ENCODE measurements around the gene PRSS57. TPM values are rescaled to one million over a fixed set of nuclear protein-coding genes. Genes with fewer than 3 reads are reported as not detected.

PRSS57 gene
- total and polyA plus RNA-seq, 2 of the 13 experiments (the other 11 are each of a cell fraction or from before 2014, with no cell fraction given): 0.12 TPM; not detected in 1

DNA sequence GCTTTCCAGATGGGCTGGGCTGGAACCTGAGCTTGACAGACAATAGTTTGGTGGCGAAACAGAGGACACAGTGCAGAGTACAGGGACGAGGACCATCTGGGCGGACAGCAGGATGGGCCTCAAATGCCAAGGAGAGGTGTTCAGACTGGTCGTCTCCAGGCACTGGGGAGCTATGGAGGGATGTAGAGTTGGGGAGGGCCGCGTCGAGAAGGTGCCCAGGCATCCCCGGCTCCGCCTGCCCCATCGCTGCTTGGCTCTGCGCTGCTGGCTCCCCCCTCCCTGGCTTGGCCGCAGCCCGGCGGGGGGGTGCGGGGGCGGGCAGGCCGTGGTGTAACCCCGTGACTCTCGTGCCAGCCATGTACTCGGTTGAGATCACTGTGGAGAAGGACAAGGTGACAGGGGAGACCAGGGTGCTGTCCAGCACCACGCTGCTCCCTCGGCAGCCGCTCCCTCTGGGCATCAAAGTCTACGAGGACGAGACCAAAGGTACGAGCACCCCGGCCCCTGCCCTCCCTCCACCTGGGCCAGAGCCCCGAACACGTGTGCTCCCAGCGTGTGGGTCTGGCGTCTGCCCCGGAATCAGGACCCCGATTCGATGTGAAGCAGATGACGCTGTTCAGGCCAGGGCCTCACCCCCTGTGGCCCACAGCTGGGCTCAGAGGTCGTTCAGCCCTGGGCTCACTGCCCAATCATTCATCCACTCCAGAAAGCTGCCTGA is 44.9 kb upstream of the PRSS57 start (continued):
- TF ChIP-seq HNRNPL (IDR thresholded peaks at IDR 0.05; ENCODE audit: low read depth, low read length): peak; percentile 90
- no peak for TF ChIP-seq ISX (CRISPR knock-in tag; conservative IDR thresholded peaks at IDR 0.05)
- no peak for TF ChIP-seq ISL2 (CRISPR knock-in tag; IDR thresholded peaks at IDR 0.05)
- peak; percentile 46; the same call in 1 of the 2 replicates for TF ChIP-seq ZNF775 (CRISPR knock-in tag; IDR thresholded peaks at IDR 0.05; ENCODE audit: borderline replicate concordance)
- TF ChIP-seq FOXK2 (IDR thresholded peaks at IDR 0.05): no peak
- TF ChIP-seq BCL6 (CRISPR knock-in tag; IDR thresholded peaks at IDR 0.05): peak; percentile 25; the same call in 1 of the 2 replicates
- TF ChIP-seq, protein P1, sequence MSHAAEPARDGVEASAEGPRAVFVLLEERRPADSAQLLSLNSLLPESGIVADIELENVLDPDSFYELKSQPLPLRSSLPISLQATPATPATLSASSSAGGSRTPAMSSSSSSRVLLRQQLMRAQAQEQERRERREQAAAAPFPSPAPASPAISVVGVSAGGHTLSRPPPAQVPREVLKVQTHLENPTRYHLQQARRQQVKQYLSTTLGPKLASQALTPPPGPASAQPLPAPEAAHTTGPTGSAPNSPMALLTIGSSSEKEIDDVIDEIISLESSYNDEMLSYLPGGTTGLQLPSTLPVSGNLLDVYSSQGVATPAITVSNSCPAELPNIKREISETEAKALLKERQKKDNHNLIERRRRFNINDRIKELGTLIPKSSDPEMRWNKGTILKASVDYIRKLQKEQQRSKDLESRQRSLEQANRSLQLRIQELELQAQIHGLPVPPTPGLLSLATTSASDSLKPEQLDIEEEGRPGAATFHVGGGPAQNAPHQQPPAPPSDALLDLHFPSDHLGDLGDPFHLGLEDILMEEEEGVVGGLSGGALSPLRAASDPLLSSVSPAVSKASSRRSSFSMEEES (CRISPR knock-in tag; IDR thresholded peaks at IDR 0.05): peak; percentile 57
- no peak for TF ChIP-seq SALL2 (CRISPR knock-in tag; IDR thresholded peaks at IDR 0.05)
- 0 out of 2 replicates have a peak, but pooled peaks have one; percentile 19 for TF ChIP-seq DNMT1 (CRISPR knock-in tag; IDR thresholded peaks at IDR 0.05)
- TF ChIP-seq SMAD3 (CRISPR knock-in tag; IDR thresholded peaks at IDR 0.05): no peak
- TF ChIP-seq SNRNP70 (IDR thresholded peaks at IDR 0.05; ENCODE audit: low read depth, low read length): no peak
- TF ChIP-seq KLF16 (CRISPR knock-in tag; IDR thresholded peaks at IDR 0.05): no peak; a peak in 2 of 4 replicates
- peak; percentile 81 for TF ChIP-seq ZMYM2 (CRISPR knock-in tag; IDR thresholded peaks at IDR 0.05)
- TF ChIP-seq ARHGAP35 (CRISPR knock-in tag; IDR thresholded peaks at IDR 0.05; ENCODE audit: borderline replicate concordance): no peak; the same call in 1 of the 2 replicates
- no peak for TF ChIP-seq POLR2AphosphoS2 (IDR thresholded peaks at IDR 0.05; ENCODE audit: low read depth, low read length)
- TF ChIP-seq RNF2 (conservative IDR thresholded peaks at IDR 0.05; ENCODE audit: low read depth): peak; percentile 75; the same call in 1 of the 2 replicates
- no peak for TF ChIP-seq NFYC (CRISPR knock-in tag; IDR thresholded peaks at IDR 0.05)
- TF ChIP-seq TARDBP (CRISPR knock-in tag; IDR thresholded peaks at IDR 0.05): peak; percentile 33; the same call in 1 of the 2 replicates
- TF ChIP-seq, protein P2, sequence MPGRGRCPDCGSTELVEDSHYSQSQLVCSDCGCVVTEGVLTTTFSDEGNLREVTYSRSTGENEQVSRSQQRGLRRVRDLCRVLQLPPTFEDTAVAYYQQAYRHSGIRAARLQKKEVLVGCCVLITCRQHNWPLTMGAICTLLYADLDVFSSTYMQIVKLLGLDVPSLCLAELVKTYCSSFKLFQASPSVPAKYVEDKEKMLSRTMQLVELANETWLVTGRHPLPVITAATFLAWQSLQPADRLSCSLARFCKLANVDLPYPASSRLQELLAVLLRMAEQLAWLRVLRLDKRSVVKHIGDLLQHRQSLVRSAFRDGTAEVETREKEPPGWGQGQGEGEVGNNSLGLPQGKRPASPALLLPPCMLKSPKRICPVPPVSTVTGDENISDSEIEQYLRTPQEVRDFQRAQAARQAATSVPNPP (CRISPR knock-in tag; IDR thresholded peaks at IDR 0.05): no peak; the same call in 1 of the 2 replicates
- TF ChIP-seq NFIC (IDR thresholded peaks at IDR 0.05; ENCODE audit: low read length): no peak
- peak; percentile 87; the same call in 1 of the 2 replicates for TF ChIP-seq MTA1 (CRISPR knock-in tag; IDR thresholded peaks at IDR 0.05; ENCODE audit: borderline replicate concordance)
- TF ChIP-seq, protein P3, sequence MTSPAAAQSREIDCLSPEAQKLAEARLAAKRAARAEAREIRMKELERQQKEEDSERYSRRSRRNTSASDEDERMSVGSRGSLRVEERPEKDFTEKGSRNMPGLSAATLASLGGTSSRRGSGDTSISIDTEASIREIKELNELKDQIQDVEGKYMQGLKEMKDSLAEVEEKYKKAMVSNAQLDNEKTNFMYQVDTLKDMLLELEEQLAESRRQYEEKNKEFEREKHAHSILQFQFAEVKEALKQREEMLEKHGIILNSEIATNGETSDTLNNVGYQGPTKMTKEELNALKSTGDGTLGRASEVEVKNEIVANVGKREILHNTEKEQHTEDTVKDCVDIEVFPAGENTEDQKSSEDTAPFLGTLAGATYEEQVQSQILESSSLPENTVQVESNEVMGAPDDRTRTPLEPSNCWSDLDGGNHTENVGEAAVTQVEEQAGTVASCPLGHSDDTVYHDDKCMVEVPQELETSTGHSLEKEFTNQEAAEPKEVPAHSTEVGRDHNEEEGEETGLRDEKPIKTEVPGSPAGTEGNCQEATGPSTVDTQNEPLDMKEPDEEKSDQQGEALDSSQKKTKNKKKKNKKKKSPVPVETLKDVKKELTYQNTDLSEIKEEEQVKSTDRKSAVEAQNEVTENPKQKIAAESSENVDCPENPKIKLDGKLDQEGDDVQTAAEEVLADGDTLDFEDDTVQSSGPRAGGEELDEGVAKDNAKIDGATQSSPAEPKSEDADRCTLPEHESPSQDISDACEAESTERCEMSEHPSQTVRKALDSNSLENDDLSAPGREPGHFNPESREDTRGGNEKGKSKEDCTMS (CRISPR knock-in tag; conservative IDR thresholded peaks at IDR 0.05): no peak
- TF ChIP-seq, protein P4, sequence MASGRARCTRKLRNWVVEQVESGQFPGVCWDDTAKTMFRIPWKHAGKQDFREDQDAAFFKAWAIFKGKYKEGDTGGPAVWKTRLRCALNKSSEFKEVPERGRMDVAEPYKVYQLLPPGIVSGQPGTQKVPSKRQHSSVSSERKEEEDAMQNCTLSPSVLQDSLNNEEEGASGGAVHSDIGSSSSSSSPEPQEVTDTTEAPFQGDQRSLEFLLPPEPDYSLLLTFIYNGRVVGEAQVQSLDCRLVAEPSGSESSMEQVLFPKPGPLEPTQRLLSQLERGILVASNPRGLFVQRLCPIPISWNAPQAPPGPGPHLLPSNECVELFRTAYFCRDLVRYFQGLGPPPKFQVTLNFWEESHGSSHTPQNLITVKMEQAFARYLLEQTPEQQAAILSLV (CRISPR knock-in tag; IDR thresholded peaks at IDR 0.05; ENCODE audit: borderline replicate concordance): peak; percentile 64; the same call in 1 of the 2 replicates
- TF ChIP-seq, protein P5, sequence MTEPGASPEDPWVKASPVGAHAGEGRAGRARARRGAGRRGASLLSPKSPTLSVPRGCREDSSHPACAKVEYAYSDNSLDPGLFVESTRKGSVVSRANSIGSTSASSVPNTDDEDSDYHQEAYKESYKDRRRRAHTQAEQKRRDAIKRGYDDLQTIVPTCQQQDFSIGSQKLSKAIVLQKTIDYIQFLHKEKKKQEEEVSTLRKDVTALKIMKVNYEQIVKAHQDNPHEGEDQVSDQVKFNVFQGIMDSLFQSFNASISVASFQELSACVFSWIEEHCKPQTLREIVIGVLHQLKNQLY (CRISPR knock-in tag; IDR thresholded peaks at IDR 0.05): peak; percentile 47; the same call in 1 of the 2 replicates

Measured in HepG2 (cell line).